HG02884 (cell line): Measurements from ENCODE around the gene IL22RA2.

Experiments used
- ATAC-seq: cut with Tn5 transposase; IDR thresholded peaks from one replicate; pipeline ENCODE4 v1.9.1; 2021; ENCODE audit warnings: mild to moderate bottlenecking, moderate library complexity; ENCODE audit not compliant: unreplicated experiment

IL22RA2 gene

GRCh38 chr6:137197684-137198645 lies 24.5 kb upstream of the IL22RA2 start:
- no peak for ATAC-seq

DNA sequence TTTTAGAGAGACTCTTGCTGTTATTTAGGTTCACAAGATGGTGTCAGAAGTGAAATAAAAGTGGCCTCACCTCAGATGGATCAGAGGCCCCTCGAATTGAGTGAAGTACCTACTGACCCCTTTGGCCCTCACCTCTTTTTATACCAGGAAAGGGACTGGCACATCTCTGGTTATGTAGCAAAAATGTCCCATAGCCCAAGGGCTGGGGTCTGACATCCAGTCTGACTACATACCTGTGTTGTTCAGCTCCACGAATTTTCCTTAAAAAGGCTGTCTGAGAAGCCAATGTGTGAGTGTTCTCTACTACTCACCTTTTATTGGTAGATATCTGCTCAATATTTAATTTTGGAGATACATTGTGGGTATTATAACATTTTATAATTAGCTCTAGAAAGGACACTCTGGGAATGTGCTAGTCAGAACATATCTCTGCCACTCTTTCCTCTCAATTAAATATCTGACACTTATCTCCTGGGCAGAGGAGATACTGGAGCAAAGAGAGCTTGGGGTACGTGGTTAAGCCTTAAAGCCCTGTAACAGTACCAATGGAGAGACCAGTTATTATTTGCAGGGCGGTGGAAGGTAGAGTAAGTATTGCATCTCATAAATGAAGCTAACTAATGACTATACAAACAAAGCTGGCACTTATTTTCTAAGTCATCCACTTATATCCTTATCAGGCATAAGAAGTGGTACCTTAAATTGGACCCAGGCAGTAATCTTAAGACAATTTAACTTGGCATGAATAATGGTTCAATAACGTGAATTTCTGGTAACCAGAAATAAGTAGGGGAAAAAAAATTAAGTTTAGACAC lies 20.0 kb upstream of the IL22RA2 start:
- no peak for ATAC-seq

GRCh38 chr6:137192821-137193220 lies 19.4 kb upstream of the IL22RA2 start:
- no peak for ATAC-seq

GRCh38 chr6:137191670-137192069 lies 18.2 kb upstream of the IL22RA2 start:
- ATAC-seq = no peak

DNA sequence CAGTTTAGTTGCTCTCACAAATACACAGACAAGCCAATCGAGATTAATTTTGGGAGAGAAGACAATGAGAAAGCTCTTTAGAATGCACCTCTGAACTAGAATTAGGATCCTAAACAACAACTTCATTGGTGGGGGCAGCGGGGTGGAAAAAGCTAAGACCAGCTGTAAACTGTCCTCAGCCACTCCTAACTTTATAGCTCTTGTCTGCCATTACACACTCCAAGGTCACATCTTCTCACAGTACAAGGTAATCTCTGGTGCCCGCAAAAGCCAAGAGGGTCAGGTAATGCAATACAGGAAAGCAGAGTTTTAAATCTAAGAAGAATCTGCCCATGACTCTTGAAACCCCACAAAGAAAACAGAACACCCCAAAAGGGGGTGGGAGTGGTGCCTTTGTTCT lies 17.8 kb upstream of the IL22RA2 start:
- no peak for ATAC-seq

GRCh38 chr6:137190583-137191094 lies 17.2 kb upstream of the IL22RA2 start:
- no peak for ATAC-seq

DNA sequence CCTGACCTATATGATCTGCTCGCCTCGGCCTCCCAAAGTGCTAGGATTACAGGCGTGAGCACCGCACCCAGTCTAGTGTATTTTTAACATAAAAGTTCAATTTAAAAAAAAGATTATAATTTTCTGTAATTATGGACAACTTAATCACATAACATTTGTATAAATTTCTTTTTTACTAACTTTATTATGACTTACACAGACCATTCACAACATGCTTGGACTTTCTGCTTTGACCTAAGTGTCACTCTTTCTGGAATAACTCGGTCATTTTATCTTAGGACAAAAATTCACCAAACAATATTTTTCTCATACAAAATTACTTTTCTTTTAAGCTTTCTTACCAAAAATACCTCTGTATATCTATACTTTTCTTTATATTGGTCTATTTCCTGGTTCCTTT lies 15.4 kb upstream of the IL22RA2 start:
- no peak for ATAC-seq

DNA sequence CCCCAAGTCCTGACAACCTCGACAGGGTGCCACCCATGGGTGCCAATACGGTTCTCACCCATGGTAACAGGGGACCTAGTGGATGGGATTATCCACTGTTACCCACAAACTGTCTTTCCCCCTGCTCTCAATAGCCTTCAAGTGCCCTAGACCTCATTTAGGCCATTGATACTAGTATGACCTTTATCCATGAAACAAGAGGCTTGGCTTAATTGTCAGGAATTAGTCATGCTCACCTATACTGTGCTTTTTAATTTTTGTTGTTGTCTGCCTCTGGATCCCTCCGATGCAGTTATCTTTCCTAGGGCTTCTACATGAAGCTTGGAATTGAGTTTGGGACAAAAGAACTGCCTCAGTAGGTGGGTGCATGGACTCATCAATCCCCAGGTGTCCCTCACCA lies 11.8 kb upstream of the IL22RA2 start:
- no peak for ATAC-seq

DNA sequence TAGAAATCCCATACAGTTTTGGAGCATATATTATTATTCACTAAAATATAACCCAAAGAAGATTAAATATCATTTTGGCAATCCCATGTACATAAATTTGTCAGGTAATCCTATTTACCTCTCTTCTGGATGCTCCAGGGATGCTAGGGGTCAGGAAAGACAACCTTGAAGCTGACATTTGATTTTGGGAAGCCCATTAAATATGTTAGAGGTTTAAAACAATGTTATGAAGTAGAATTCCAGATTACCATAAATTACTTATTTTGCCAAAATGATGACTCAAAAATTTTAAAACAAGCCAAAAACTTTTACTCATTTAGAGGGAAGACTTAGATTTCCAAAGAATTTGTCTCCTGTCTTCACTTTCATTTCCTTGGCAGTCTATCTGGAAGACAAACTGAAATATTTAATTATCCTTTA lies 9.2 kb upstream of the IL22RA2 start:
- no peak for ATAC-seq

DNA sequence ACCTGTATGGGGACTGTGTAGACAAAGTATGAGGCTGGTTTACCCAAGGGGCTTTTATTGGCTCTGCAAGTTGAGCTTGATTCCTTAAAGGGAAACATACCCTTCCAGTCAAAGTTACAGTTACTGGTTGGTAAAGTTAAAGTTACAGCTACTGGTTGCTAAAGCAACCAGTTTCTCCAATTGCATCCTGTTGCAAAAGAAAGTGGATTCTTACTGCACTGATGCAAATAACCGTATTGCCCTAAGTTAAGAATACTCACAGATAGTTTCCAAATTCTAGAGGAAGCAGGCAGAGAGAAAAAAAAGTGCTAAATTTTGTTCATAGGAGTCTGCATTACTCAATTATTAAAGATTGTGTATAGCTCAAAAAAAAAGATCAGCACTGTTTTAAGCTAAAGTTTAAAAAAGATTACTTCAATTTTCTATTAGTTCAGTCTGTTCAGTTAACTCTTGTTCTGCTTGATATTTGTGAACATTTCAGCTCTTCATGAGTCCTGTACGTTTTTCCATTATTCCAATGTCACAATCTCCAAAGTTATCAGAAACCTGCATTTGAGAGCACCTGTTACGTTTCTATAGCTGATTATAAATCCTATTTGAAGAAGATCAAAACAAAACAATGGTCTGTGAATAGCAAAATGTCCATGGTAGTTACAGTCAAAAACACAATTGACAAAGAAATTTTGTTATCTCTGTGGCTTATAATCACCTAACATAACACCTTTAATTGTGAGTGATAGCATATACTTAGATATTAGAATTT lies 8.6 kb upstream of the IL22RA2 start:
- ATAC-seq = no peak

- no peak for ATAC-seq
Measured at GRCh38 chr6:137177611-137178010, 4.2 kb upstream of the IL22RA2 start.

DNA sequence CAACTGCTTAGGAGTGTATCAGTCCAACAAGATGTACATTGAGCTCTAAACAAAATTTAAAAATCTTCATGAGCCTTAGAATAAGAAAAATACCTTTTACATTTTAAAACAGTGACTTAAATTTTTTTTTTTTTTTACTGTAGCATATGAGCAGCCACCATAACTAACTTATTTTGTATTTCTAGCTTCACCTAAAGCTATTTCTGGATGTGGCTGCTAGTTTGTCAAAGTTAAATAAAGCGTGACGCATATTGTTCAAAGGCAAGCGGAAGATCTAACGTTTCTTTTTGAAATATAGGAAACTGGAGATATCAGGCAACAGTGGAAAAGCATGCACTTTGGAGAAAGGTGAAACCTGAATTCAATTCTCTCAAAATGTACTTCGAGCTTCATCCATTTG lies 3.3 kb upstream of the IL22RA2 start:
- ATAC-seq = no peak

DNA sequence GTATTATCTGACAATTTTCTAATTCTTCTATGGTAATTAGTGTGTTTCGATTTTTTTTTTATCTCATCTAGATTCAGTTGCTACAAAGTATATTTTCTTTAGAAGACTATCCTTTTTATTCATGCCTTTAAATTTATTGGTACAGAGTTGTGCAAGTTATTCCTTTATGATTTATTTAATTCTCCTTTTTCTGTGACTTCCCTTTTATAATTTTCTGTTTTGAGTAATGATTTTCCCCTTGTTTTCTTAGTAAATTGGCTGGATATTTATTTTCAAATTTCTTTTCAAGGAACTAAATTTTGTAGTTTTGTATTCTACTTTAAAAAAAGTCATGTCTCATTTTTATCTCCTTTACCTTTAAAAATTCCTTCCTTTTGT lies 2.4 kb upstream of the IL22RA2 start:
- no peak for ATAC-seq

GRCh38 chr6:137175157-137175867 lies 1.9 kb upstream of the IL22RA2 start:
- no peak for ATAC-seq

- no peak for ATAC-seq
Measured at GRCh38 chr6:137172734-137173431, 561 bp downstream of the IL22RA2 start.

- ATAC-seq = no peak
Measured at GRCh38 chr6:137171824-137172733, 1.4 kb downstream of the IL22RA2 start.

- ATAC-seq = no peak
Measured at GRCh38 chr6:137171053-137171374, 2.4 kb downstream of the IL22RA2 start.

GRCh38 chr6:137170266-137171052 lies 3.0 kb downstream of the IL22RA2 start:
- ATAC-seq = no peak
